Anterior cingulate cortex (tissue), 58 donors: ENCODE measurements around the gene DPM2.

Experiments
- DNase-seq, 58 donors: peaks; one replicate each; lab custom pipeline; 2025; lab: John Stamatoyannopoulos, UW

The DPM2 gene

GRCh38 chr9:127937388-127938297, at the start of gene DPM2:
TSS of gene DPM2 (minus strand) at chr9:127937854. CDS start at chr9:127937820, 34 bp downstream.
- DNase-seq = peak in 55 of 58 donors; percentile 23 to 83 (median 66)

- DNase-seq = peak in 2 of 58 donors; percentile 26 to 31
Observed at GRCh38 chr9:127987103-127987614, 49.5 kb upstream of the DPM2 start.

GRCh38 chr9:127985011-127985410, 47.4 kb upstream of the DPM2 start:
- DNase-seq = no peak

- DNase-seq = no peak
Observed at GRCh38 chr9:127983847-127984289, 46.2 kb upstream of the DPM2 start.

- no peak for DNase-seq
Observed at GRCh38 chr9:127982912-127983311, 45.3 kb upstream of the DPM2 start.

- no peak for DNase-seq
Observed at GRCh38 chr9:127981559-127982121, 44.0 kb upstream of the DPM2 start.

GRCh38 chr9:127980706-127981558, 43.3 kb upstream of the DPM2 start, which contains the start of gene EEIG1:
TSS of gene EEIG1 (minus strand) at chr9:127980989. CDS start at chr9:127980137, 852 bp downstream.
- peak; percentile 70 to 98 (median 94) for DNase-seq

GRCh38 chr9:127980060-127980705, 42.5 kb upstream of the DPM2 start:
- DNase-seq = peak in 2 of 58 donors; percentile 57 to 66

GRCh38 chr9:127979333-127980059, 41.8 kb upstream of the DPM2 start:
- peak in 57 of 58 donors; percentile 50 to 94 (median 80) for DNase-seq

- DNase-seq = no peak
Observed at GRCh38 chr9:127979015-127979332, 41.3 kb upstream of the DPM2 start.

GRCh38 chr9:127977884-127978647, 40.4 kb upstream of the DPM2 start:
- no peak for DNase-seq

GRCh38 chr9:127977009-127977883, 39.6 kb upstream of the DPM2 start:
- DNase-seq = no peak

GRCh38 chr9:127976498-127976897, 38.8 kb upstream of the DPM2 start:
- DNase-seq = no peak

GRCh38 chr9:127975376-127976315, 38.0 kb upstream of the DPM2 start:
- DNase-seq = peak in 23 of 58 donors; percentile 22 to 78 (median 55)

GRCh38 chr9:127974769-127975261, 37.2 kb upstream of the DPM2 start:
- DNase-seq = peak in 4 of 58 donors; percentile 46 to 55 (median 49)
